ENCODE results near the gene CGAS.
A peak's percentile ranks its signal among the peaks of the same experiment; 100 is the strongest.
"Not testable (repeated sequence)": the region's sequence is repeated elsewhere in the genome, so short reads cannot be mapped to it uniquely, and the experiment has no call there.

CGAS gene

GRCh38 chr6:73452107-73452461, at the start of gene CGAS:
TSS of gene CGAS (minus strand) at chr6:73452297. CDS start at chr6:73452181, 116 bp downstream.
- peak; percentile 86 for DNase-seq

- no peak for DNase-seq
Measured at GRCh38 chr6:73497915-73498314, 45.8 kb upstream of the CGAS start.

- no peak for DNase-seq
Measured at GRCh38 chr6:73491377-73491776, 39.3 kb upstream of the CGAS start.

GRCh38 chr6:73487473-73487872, 35.4 kb upstream of the CGAS start:
- no peak for DNase-seq

- no peak for DNase-seq
Measured at GRCh38 chr6:73484438-73484837, 32.3 kb upstream of the CGAS start.

GRCh38 chr6:73481969-73482368, 29.9 kb upstream of the CGAS start:
- no peak for DNase-seq

GRCh38 chr6:73477407-73477806, 25.3 kb upstream of the CGAS start:
- DNase-seq, result no peak

- DNase-seq, result no peak
Measured at GRCh38 chr6:73476723-73477122, 24.6 kb upstream of the CGAS start.

GRCh38 chr6:73471686-73472290, 19.7 kb upstream of the CGAS start:
- no peak for DNase-seq

- DNase-seq, result peak; percentile 85
Measured at GRCh38 chr6:73461537-73462350, 9.6 kb upstream of the CGAS start, which contains the start of gene MTO1. TSS of gene MTO1 (plus strand) at chr6:73461737. CDS start at chr6:73461855, 118 bp downstream.

GRCh38 chr6:73460056-73460455, 8.0 kb upstream of the CGAS start:
- no peak for DNase-seq

GRCh38 chr6:73459474-73459873, 7.4 kb upstream of the CGAS start:
- DNase-seq, result not testable (repeated sequence)

- no peak for DNase-seq
Measured at GRCh38 chr6:73455865-73456629, 4.0 kb upstream of the CGAS start.

GRCh38 chr6:73451223-73452106, 632 bp downstream of the CGAS start:
- DNase-seq, result peak; percentile 46

GRCh38 chr6:73443555-73443954, 8.5 kb downstream of the CGAS start:
- no peak for DNase-seq

GRCh38 chr6:73435236-73435635, 16.9 kb downstream of the CGAS start:
- no peak for DNase-seq

- DNase-seq, result no peak
Measured at GRCh38 chr6:73421534-73421933, 30.6 kb downstream of the CGAS start.

GRCh38 chr6:73418081-73418741, 33.9 kb downstream of the CGAS start:
- DNase-seq, result no peak

GRCh38 chr6:73413102-73413501, 39.0 kb downstream of the CGAS start:
- DNase-seq, result no peak

GRCh38 chr6:73409395-73409794, 42.7 kb downstream of the CGAS start:
- DNase-seq, result no peak

GRCh38 chr6:73400656-73401055, 51.4 kb downstream of the CGAS start:
- no peak for DNase-seq

GRCh38 chr6:73395875-73396274, 56.2 kb downstream of the CGAS start:
- no peak for DNase-seq

Data from CD4-positive, alpha-beta T cell treated with Interferon gamma for 1 hour (primary cell).